Osteocyte (in vitro differentiated cells): Measurements from ENCODE around the gene PRKD1. TPM values are rescaled to one million over a fixed set of nuclear protein-coding genes. Genes with fewer than 3 reads are reported as not detected.

ENCODE experiments used
- DNase-seq: peaks from one replicate; pipeline ENCODE4 v3.0.0; 2021; ENCODE audit warnings: mixed read lengths; ENCODE audit not compliant: unreplicated experiment; ENCODE audit errors: extremely low spot score
- H3K27ac Mint-ChIP-seq: one replicate; pipeline ENCODE4 v1.8.0; 2021; ENCODE audit warnings: mild to moderate bottlenecking, mixed read lengths; ENCODE audit not compliant: unreplicated experiment
- H3K27me3 Mint-ChIP-seq: one replicate; pipeline ENCODE4 v1.8.0; 2021; ENCODE audit warnings: mixed read lengths; ENCODE audit not compliant: unreplicated experiment
- H3K36me3 Mint-ChIP-seq: one replicate; pipeline ENCODE4 v1.8.0; 2021; ENCODE audit warnings: mixed read lengths; ENCODE audit not compliant: unreplicated experiment
- H3K4me1 Mint-ChIP-seq: one replicate; pipeline ENCODE4 v1.8.0; 2021; ENCODE audit warnings: mixed read lengths; ENCODE audit not compliant: unreplicated experiment
- H3K4me3 Mint-ChIP-seq: one replicate; pipeline ENCODE4 v1.8.0; 2021; ENCODE audit warnings: mild to moderate bottlenecking, moderate library complexity, mixed read lengths; ENCODE audit not compliant: unreplicated experiment
- H3K9me3 Mint-ChIP-seq: one replicate; pipeline ENCODE4 v1.8.0; 2021; ENCODE audit warnings: mixed read lengths; ENCODE audit not compliant: unreplicated experiment
- CTCF ChIP-seq: fragments of 200-600 bp; sonication (generic); IDR thresholded peaks from 2 replicates; pipeline ENCODE4 v1.5.0; 2021; ENCODE audit warnings: antibody characterized with exemption, mild to moderate bottlenecking, moderate library complexity
- total RNA-seq: library from RNA; stranded (reverse); gene quantifications from 2 replicates; pipeline ENCODE4 v1.2.1, GENCODE V29; 2021

The PRKD1 gene
- total RNA-seq, 1 donor from 2014 or later: 6.6 TPM

- Mint-ChIP-seq H3K4me1 (peaks cover 2% of the 10 kb centered on the region), H3K27me3 (no peaks in the 10 kb centered on the region), H3K9me3 (peaks cover 13% of the 10 kb centered on the region)
These were observed 350.7 kb downstream of the PRKD1 start for GRCh38 chr14:29576927-29577326.

GRCh38 chr14:29569194-29569593, 358.5 kb downstream of the PRKD1 start:
- no peak for DNase-seq
- H3K4me3 Mint-ChIP-seq: no peak overlapping the region
- no peak overlapping the region for H3K27ac Mint-ChIP-seq
- H3K9me3 Mint-ChIP-seq: peaks cover 25% of the 10 kb centered on the region
- no peaks in the 10 kb centered on the region for H3K36me3 Mint-ChIP-seq
- no peaks in the 10 kb centered on the region for H3K4me1 Mint-ChIP-seq
- TF ChIP-seq CTCF: no peak
- H3K27me3 Mint-ChIP-seq: no peaks in the 10 kb centered on the region

More at GRCh38 chr14:29576927-29577326, 350.7 kb downstream of the PRKD1 start:
- no peaks in the 10 kb centered on the region for H3K36me3 Mint-ChIP-seq
- no peak for TF ChIP-seq CTCF
- peak overlapping the region; percentile 47 for H3K27ac Mint-ChIP-seq
- H3K4me3 Mint-ChIP-seq: no peak overlapping the region
- no peak for DNase-seq

- Mint-ChIP-seq H3K4me1 (no peaks in the 10 kb centered on the region), H3K27ac (no peak overlapping the region), H3K36me3 (no peaks in the 10 kb centered on the region), H3K9me3 (peaks cover 5% of the 10 kb centered on the region), H3K4me3 (no peak overlapping the region), H3K27me3 (peaks cover 9% of the 10 kb centered on the region)
- no peak for DNase-seq
- no peak for TF ChIP-seq CTCF
These were observed 361.5 kb downstream of the PRKD1 start for GRCh38 chr14:29566194-29566593.

- DNase-seq: no peak
- H3K9me3 Mint-ChIP-seq: no peaks in the 10 kb centered on the region
- H3K36me3 Mint-ChIP-seq: no peaks in the 10 kb centered on the region
- H3K27me3 Mint-ChIP-seq: peaks cover 10% of the 10 kb centered on the region
- TF ChIP-seq CTCF: no peak
- no peak overlapping the region for H3K27ac Mint-ChIP-seq
- no peaks in the 10 kb centered on the region for H3K4me1 Mint-ChIP-seq
- H3K4me3 Mint-ChIP-seq: no peak overlapping the region
These were observed 369.1 kb downstream of the PRKD1 start for GRCh38 chr14:29558516-29558915.

- Mint-ChIP-seq H3K27me3 (peaks cover 6% of the 10 kb centered on the region), H3K4me1 (no peaks in the 10 kb centered on the region), H3K27ac (no peak overlapping the region), H3K9me3 (no peaks in the 10 kb centered on the region), H3K4me3 (no peak overlapping the region), H3K36me3 (no peaks in the 10 kb centered on the region)
- no peak for DNase-seq
- no peak for TF ChIP-seq CTCF
These were observed 373.3 kb downstream of the PRKD1 start for GRCh38 chr14:29554335-29554734.
